OCI-LY7 (cell line): ENCODE results near the gene ZNF143. TPM values are rescaled to one million over a fixed set of nuclear protein-coding genes. Genes with fewer than 3 reads are reported as not detected.
A peak's percentile ranks its signal among the peaks of the same experiment; 100 is the strongest.

Source experiments
- BruUV-seq: library from RNA; stranded (reverse); fragments of 400-500 nt; replicated peaks from 2 replicates; lab custom pipeline; 2021; lab: Mats Ljungman, UMichigan
- CTCF ChIA-PET: fragments of 300-600 bp; sonication (Branson Sonifier 250); formaldehyde crosslinking; loops from one replicate; lab custom pipeline; 2022; ENCODE audit warnings: antibody characterized with exemption; ENCODE audit not compliant: unreplicated experiment; lab: Charles Lee
- POLR2A ChIA-PET: fragments of 300-600 bp; sonication (Branson Sonifier 250); formaldehyde crosslinking; loops from one replicate; lab custom pipeline; 2022; ENCODE audit warnings: antibody characterized with exemption; lab: Charles Lee
- DNase-seq: peaks from one replicate; pipeline ENCODE4 v3.0.0-alpha.2; 2015; ENCODE audit warnings: low spot score
- H2AFZ ChIP-seq: fragments of 200-600 bp; sonication (generic), shearing (Covaris generic); 2 replicates; pipeline ENCODE4 v1.6.1; 2014; ENCODE audit warnings: mild to moderate bottlenecking, antibody characterized with exemption, low read length, moderate library complexity
- H3K27ac ChIP-seq: fragments of 200-600 bp; sonication (generic); 2 replicates; pipeline ENCODE4 v1.5.1; 2014; ENCODE audit warnings: mixed run types, low read depth, mild to moderate bottlenecking, moderate library complexity, low read length, inconsistent platforms; ENCODE audit not compliant: poor library complexity, severe bottlenecking
- H3K36me3 ChIP-seq: fragments of 200-600 bp; sonication (generic); 2 replicates; pipeline ENCODE4 v1.6.1; 2014; ENCODE audit warnings: mild to moderate bottlenecking, antibody characterized with exemption, low read length, moderate library complexity, mixed read lengths; ENCODE audit not compliant: insufficient read depth
- H3K4me1 ChIP-seq: fragments of 200-600 bp; sonication (generic); 2 replicates; pipeline ENCODE4 v1.5.1; 2014; ENCODE audit warnings: mild to moderate bottlenecking, low read length; ENCODE audit not compliant: insufficient read depth, poor library complexity, severe bottlenecking
- H3K4me2 ChIP-seq: fragments of 200-600 bp; sonication (generic); 2 replicates; pipeline ENCODE4 v1.6.1; 2014; ENCODE audit warnings: mild to moderate bottlenecking, low read length
- H3K4me3 ChIP-seq: fragments of 200-600 bp; sonication (generic); 2 replicates; pipeline ENCODE4 v1.5.1; 2014; ENCODE audit warnings: mild to moderate bottlenecking, low read depth, low read length; ENCODE audit not compliant: poor library complexity, severe bottlenecking
- H3K79me2 ChIP-seq: fragments of 200-600 bp; sonication (generic); 2 replicates; pipeline ENCODE4 v1.6.1; 2016; ENCODE audit warnings: low read depth, mild to moderate bottlenecking, low read length, moderate library complexity, mixed read lengths; ENCODE audit not compliant: insufficient read depth
- H3K9me2 ChIP-seq: fragments of 200-600 bp; sonication (generic); 2 replicates; pipeline ENCODE4 v1.6.1; 2016; ENCODE audit warnings: mild to moderate bottlenecking, low read length, mixed read lengths; ENCODE audit not compliant: insufficient read depth
- H3K9me3 ChIP-seq: fragments of 200-600 bp; sonication (generic); 2 replicates; pipeline ENCODE4 v1.6.1; 2014; ENCODE audit warnings: mild to moderate bottlenecking, mixed run types, low read length, mixed read lengths
- H4K20me1 ChIP-seq: fragments of 200-600 bp; sonication (generic); 2 replicates; pipeline ENCODE4 v1.6.1; 2014; ENCODE audit warnings: mild to moderate bottlenecking, antibody characterized with exemption, low read length, moderate library complexity, mixed read lengths; ENCODE audit not compliant: insufficient read depth
- CTCF ChIP-seq: fragments of 200-600 bp; sonication (generic); conservative IDR thresholded peaks from 2 replicates; pipeline ENCODE4 v1.5.1; 2014; ENCODE audit warnings: mild to moderate bottlenecking, antibody characterized with exemption, low read length, moderate library complexity, mixed read lengths
- EZH2phosphoT487 ChIP-seq: fragments of 200-600 bp; sonication (generic); IDR thresholded peaks from 2 replicates; pipeline ENCODE4 v1.6.1; 2018; ENCODE audit warnings: low read depth, borderline replicate concordance, mild to moderate bottlenecking, mixed run types, antibody characterized with exemption, low read length, moderate library complexity, mixed read lengths
- intact Hi-C: fragments of 100-400 bp; cut with micrococcal nuclease; formaldehyde crosslinking; loops from one replicate; pipeline ENCODE4 v1.10.0; 2022; ENCODE audit not compliant: unreplicated experiment
- total RNA-seq, 2 experiments: library from RNA; depleted of rRNA in 1 of 2; stranded (reverse); fragments of >200 nt in 1 of 2; shearing (Covaris generic) in 1 of 2; gene quantifications; 2 replicates each; pipeline ENCODE4 v1.2.3, GENCODE V29; 2014 to 2022

ZNF143 gene
- total RNA-seq, 2 experiments from 2014 or later: 25.0 to 28.4 TPM

DNA sequence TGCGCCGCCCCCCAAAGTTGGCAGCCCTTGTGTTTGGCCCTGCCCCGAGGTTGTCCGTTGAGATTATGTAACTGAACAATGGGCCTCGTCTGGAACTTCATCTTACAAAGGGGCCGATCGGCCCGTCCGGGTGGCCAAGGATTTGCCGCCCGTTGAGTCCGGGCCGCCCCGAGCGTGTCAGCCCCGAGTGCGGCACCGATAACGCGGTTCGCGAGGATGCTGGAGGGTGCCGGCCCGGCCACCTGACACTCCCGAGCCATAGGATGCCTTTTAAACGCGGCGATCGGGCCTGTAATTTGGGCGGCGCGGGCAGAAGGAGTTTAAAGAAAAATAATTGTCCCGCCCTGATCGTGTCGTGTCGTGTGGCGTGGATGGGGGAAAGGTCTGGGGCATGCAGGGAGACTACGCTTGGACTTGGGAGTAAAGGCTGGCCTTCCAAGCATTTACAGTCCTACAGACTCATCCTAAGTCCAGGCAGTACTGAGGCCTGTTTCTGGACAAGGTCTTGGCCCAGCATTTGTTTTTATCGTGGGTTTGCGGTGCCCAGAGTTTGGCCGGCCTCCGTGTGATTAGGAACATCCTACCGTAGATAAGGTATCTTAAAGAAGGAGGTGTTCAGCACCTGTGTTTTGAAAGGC lies 113.9 kb downstream of the ZNF143 start:
- intact Hi-C loops: loop anchor here (5.0 kb wide), 3 partner anchors 37 to 113 kb away; partner anchors contain the start of gene SWAP70
- ChIA-PET POLR2A (interaction anchor here (0.7 to 15.1 kb wide), 7 partner anchors 21 to 180 kb away, joined by 3 to 509 read pairs (median 10); no protein-coding TSS in a partner anchor), CTCF (interaction anchor here (0.6 kb wide), 1 partner anchor 23 kb away, joined by 4 read pairs; no protein-coding TSS in a partner anchor)
- H3K4me2 ChIP-seq: peak overlapping the region; percentile 88
- peaks cover 69% of the 10 kb centered on the region for H3K79me2 ChIP-seq
- H4K20me1 ChIP-seq: peaks cover 46% of the 10 kb centered on the region
- peaks cover 52% of the 10 kb centered on the region for H3K4me1 ChIP-seq
- TF ChIP-seq CTCF (no peak), EZH2phosphoT487 (no peak)
- H2AFZ ChIP-seq: no peak overlapping the region
- peak overlapping the region; percentile 78 for H3K27ac ChIP-seq
- peak overlapping the region; percentile 99 for H3K4me3 ChIP-seq
- DNase-seq: no peak
- H3K9me2 ChIP-seq: no peaks in the 10 kb centered on the region
- H3K9me3 ChIP-seq: no peaks in the 10 kb centered on the region
- H3K36me3 ChIP-seq: peaks cover 56% of the 10 kb centered on the region
- BruUV-seq: no TSS peak

DNA sequence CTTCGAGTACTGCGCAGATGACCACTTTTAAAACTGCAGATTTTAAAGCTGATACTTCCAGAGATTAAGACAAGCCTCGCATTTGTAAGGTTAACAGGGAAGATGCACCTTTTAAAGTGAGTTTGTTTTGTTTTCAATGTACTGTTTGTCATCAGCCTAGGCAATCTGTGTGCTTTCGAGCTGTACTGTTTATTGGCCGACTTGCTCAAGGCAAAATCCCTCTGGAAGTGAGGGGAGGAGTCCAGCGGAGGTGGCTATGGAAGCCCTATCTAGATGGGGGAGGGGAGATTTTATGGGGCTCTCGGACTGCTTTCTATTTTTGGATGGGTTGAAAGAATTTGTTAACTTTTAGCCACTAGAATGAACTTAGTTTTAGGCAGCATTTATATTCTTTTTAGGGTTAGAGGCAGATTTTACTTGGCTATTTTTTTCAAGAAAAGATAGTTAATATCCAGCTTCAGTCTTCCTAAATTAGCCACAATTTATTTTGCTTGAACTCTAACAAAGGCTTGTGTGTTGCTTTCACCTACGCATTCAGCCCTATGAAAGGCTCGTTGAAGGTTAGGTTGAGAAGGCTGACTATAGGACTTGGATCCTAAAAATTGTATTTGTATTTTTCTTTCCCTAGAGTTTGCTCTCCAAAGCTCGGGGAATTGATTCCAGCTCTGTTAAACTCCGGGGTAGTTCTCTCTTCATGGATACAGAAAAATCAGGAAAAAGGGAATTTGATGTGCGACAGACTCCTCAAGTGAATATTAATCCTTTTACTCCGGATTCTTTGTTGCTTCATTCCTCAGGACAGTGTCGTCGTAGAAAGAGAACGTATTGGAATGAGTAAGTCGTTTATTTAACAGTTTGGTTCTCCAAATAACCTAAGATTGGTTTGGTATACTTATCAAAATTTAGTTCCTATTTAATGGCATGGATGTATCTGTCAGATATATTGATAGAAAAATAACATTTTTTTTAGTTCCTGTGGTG lies 114.7 kb downstream of the ZNF143 start:
- DNase-seq: peak; percentile 55
- Histone ChIP-seq H3K4me2 (peak overlapping the region; percentile 88), H3K4me1 (peaks cover 50% of the 10 kb centered on the region), H4K20me1 (peaks cover 51% of the 10 kb centered on the region), H3K9me2 (no peaks in the 10 kb centered on the region), H3K79me2 (peaks cover 77% of the 10 kb centered on the region), H2AFZ (no peak overlapping the region), H3K27ac (peak overlapping the region; percentile 78), H3K36me3 (peaks cover 64% of the 10 kb centered on the region), H3K9me3 (no peaks in the 10 kb centered on the region), H3K4me3 (peak overlapping the region; percentile 99)
- POLR2A ChIA-PET: interaction anchor here (0.7 to 15.1 kb wide), 16 partner anchors 9 to 457 kb away, joined by 3 to 509 read pairs (median 3); no protein-coding TSS in a partner anchor
- CTCF ChIA-PET: no interaction called here
- TF ChIP-seq CTCF (no peak), EZH2phosphoT487 (no peak)
- BruUV-seq: TSS peak; percentile 29
- intact Hi-C loops: loop anchor here (1.0 to 5.0 kb wide), 2 partner anchors 22 to 112 kb away; no protein-coding TSS in a partner anchor
